Ectodermal cell (in vitro differentiated cells): ENCODE data around the gene DNAJC22. TPM values are rescaled to one million over a fixed set of nuclear protein-coding genes. Genes with fewer than 3 reads are reported as not detected.
"Not testable (repeated sequence)": the region's sequence is repeated elsewhere in the genome, so short reads cannot be mapped to it uniquely, and the experiment has no call there.

Source experiments
- H3K27ac ChIP-seq: 2 replicates; pipeline ENCODE4 v1.7.0; 2013; ENCODE audit warnings: mild to moderate bottlenecking, low read depth, low read length; ENCODE audit not compliant: insufficient read depth, poor library complexity, severe bottlenecking
- H3K27me3 ChIP-seq: 2 replicates; pipeline ENCODE4 v1.7.0; 2013; ENCODE audit warnings: mild to moderate bottlenecking, low read length; ENCODE audit not compliant: insufficient read depth, control insufficient read depth, poor library complexity, severe bottlenecking
- H3K36me3 ChIP-seq: one replicate; pipeline ENCODE4 v1.7.0; 2013; ENCODE audit warnings: low read length; ENCODE audit not compliant: control insufficient read depth, insufficient read depth
- H3K4me1 ChIP-seq: one replicate; pipeline ENCODE4 v1.7.0; 2013; ENCODE audit warnings: low read length; ENCODE audit not compliant: control insufficient read depth, insufficient read depth
- H3K4me3 ChIP-seq: 2 replicates; pipeline ENCODE4 v1.7.0; 2013; ENCODE audit warnings: low read depth, low read length, control low read depth; ENCODE audit not compliant: insufficient read depth
- H3K9me3 ChIP-seq: 2 replicates; pipeline ENCODE4 v1.7.0; 2013; ENCODE audit warnings: mild to moderate bottlenecking, low read length, moderate library complexity; ENCODE audit not compliant: control insufficient read depth
- WGBS, 2 experiments: methylation state at CpG; one replicate each; pipeline ENCODE4 v1.1.7; 2013; ENCODE audit warnings: missing lambda C conversion rate in 2 of 2; 5-methylcytosine and 5-hydroxymethylcytosine counted together
- polyA plus RNA-seq, 4 experiments: library from polyadenylated mRNA; stranded (reverse); fragments of 50-300 nt; gene quantifications; one replicate each; pipeline ENCODE4 v1.2.3, GENCODE V29; 2013

The DNAJC22 gene
- 0.31 TPM for polyA plus RNA-seq (2013, experiment 1 of 4)
- 0.20 TPM for polyA plus RNA-seq (2013, experiment 2 of 4)
- 0.11 TPM for polyA plus RNA-seq (2013, experiment 3 of 4)
- polyA plus RNA-seq (2013, experiment 4 of 4): 0.16 TPM

DNA sequence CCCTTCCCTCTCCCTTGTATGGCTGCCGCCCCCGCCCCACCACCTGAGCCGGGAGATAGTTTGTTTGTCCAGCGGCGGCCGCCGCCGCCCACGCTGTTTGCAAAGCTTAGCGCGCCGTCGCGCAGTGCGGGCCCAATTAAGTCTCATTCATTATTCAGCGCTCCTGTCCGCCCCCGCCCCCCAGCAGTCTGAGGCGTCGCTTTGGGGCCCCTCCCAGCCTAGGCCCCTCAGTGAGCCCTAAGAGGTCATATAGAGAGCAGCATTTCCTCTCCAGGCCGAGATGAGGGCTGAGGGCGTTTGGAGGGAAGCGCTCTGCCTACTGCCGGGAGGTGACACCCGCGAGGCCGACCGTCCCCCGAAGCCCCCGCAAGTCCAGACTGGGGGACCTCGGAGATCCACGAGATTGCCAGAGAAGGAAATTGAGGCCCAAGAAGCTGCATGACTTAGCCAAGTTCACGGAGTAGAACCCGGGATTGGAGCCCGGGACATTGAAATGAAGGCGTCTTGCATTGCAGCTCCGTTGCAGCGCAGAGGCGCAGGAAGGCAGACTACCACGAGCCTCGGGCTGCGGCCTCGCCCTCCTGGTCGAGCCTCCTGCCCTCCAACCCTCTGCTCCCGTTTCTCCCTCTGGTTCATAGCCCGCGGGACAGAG lies at the start of gene DNAJC22:
Gene DNAJC22 (plus strand): TSS at position 230 of the 652 bp plus-strand sequence. CDS start 1,985 bp downstream, outside the sequence.
- 1% methylated on average over 47 of the region's 47 CpGs for WGBS, 2 experiments
- Histone ChIP-seq H3K4me1 (peaks cover 22% of the 10 kb centered on the region), H3K36me3 (no peaks in the 10 kb centered on the region), H3K27me3 (peaks cover 89% of the 10 kb centered on the region), H3K27ac (no peak within 1 kb of the TSS), H3K9me3 (no peaks in the 10 kb centered on the region), H3K4me3 (peak within 1 kb of the TSS; percentile 21)

DNA sequence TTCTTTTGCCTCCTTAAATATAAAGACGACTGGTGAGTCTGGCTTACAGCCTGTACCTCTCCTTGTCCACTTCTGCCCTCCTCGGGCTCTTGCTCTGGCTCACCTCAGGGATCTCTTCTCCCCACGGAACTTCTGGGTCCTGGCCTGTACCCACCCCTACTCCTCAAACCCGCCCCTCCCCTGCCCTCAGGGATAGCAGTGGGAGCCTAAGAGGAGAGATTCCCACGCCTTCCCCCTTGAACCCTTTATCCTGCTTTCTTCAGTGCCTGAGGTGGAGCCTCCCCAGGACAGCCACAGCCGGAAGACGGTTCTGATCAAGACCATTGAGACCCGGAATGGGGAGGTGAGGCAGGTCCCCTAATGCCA lies 49.0 kb upstream of the DNAJC22 start:
- peaks cover 24% of the 10 kb centered on the region for H3K4me1 ChIP-seq
- no peaks in the 10 kb centered on the region for H3K9me3 ChIP-seq
- H3K36me3 ChIP-seq: no peaks in the 10 kb centered on the region
- H3K4me3 ChIP-seq: peak overlapping the region; percentile 14
- H3K27me3 ChIP-seq: peaks cover 69% of the 10 kb centered on the region
- 33 to 36% methylated on average over 8 of the region's 8 CpGs for WGBS, 2 experiments
- no peak overlapping the region for H3K27ac ChIP-seq

- H3K9me3 ChIP-seq: no peaks in the 10 kb centered on the region
- H3K4me1 ChIP-seq: peaks cover 24% of the 10 kb centered on the region
- H3K27me3 ChIP-seq: peaks cover 69% of the 10 kb centered on the region
- no peak overlapping the region for H3K27ac ChIP-seq
- no peak overlapping the region for H3K4me3 ChIP-seq
- H3K36me3 ChIP-seq: no peaks in the 10 kb centered on the region
- WGBS, 2 experiments: 73 to 77% methylated on average over 6 of the region's 6 CpGs
These were observed 48.5 kb upstream of the DNAJC22 start for GRCh38 chr12:49298160-49298559.

GRCh38 chr12:49301760-49302159 lies 44.9 kb upstream of the DNAJC22 start:
- no peak overlapping the region for H3K27ac ChIP-seq
- peaks cover 42% of the 10 kb centered on the region for H3K27me3 ChIP-seq
- no peaks in the 10 kb centered on the region for H3K36me3 ChIP-seq
- no peaks in the 10 kb centered on the region for H3K9me3 ChIP-seq
- H3K4me1 ChIP-seq: peaks cover 5% of the 10 kb centered on the region
- WGBS, 2 experiments: 82% methylated on average over 4 of the region's 4 CpGs
- no peak overlapping the region for H3K4me3 ChIP-seq

DNA sequence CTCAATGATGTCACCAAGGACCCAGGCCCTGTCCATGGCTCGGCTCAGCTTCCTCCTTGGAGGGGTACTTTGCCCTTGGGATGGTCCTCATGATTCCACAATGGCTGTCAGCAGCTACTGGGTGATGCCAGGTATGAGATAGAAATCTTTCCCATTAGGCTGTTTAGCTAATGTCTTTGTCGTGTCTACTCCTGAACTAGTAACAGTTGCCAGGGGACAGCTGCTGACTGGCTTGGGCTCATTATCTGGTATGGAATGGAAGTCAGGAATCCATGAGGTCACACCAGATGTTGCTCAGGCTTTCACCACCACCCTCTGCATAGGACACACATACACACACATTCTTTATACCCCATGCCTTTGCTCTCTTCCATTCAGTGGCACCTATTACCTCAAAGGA lies 42.5 kb upstream of the DNAJC22 start:
- Histone ChIP-seq H3K4me3 (no peak overlapping the region), H3K27me3 (peaks cover 18% of the 10 kb centered on the region), H3K36me3 (no peaks in the 10 kb centered on the region), H3K27ac (no peak overlapping the region), H3K4me1 (no peaks in the 10 kb centered on the region), H3K9me3 (no peaks in the 10 kb centered on the region)
- 85 to 86% methylated on average over 2 of the region's 2 CpGs for WGBS, 2 experiments

DNA sequence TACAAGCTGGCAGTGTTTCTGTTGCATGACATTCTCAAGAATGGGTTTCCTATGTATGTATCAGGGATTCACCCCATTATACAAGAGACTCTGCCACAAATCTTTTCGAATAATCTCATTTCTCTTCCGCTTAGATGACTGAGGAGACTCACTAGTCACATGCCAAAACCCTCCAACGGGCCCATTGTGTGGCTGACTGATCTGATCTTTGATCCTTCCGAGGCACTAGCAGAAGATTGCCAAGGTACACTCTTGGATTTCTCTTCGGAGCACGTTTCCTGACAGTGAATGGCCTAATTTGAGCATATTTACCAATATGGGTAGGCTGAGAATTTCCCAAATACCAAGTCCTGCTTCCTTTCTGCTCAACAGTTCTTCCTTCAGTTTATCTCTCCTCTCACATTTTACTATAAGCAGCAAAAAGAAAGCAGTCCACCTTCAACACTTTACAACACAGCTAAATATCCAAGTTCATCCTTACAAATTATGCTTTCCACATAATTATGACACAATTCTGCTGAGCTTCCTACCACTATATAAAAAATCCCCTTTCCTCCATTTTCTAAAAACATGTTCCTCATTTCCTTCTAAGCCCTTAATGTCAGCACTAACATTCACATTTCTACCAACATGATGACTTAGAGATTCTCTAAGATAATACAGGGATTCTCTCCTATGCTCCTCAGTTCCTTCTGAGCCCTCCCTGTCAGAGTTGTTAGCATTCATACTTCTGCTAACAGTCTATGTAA lies 40.8 kb upstream of the DNAJC22 start:
- WGBS, 2 experiments: 86 to 87% methylated on average over 6 of the region's 6 CpGs

GRCh38 chr12:49309386-49309785 lies 37.3 kb upstream of the DNAJC22 start:
- Histone ChIP-seq H3K27ac (no peak overlapping the region), H3K4me1 (no peaks in the 10 kb centered on the region), H3K4me3 (no peak overlapping the region), H3K36me3 (no peaks in the 10 kb centered on the region), H3K9me3 (no peaks in the 10 kb centered on the region), H3K27me3 (peaks cover 6% of the 10 kb centered on the region)
- WGBS, 2 experiments: 82 to 89% methylated on average over 7 of the region's 7 CpGs

More for the DNA sequence above, 40.8 kb upstream of the DNAJC22 start:
- Histone ChIP-seq H3K4me1 (no peaks in the 10 kb centered on the region), H3K27ac (no peak overlapping the region), H3K4me3 (no peak overlapping the region), H3K36me3 (no peaks in the 10 kb centered on the region), H3K27me3 (peaks cover 18% of the 10 kb centered on the region), H3K9me3 (no peaks in the 10 kb centered on the region)

- H3K9me3 ChIP-seq, H3K27me3 ChIP-seq, H3K4me1 ChIP-seq, H3K27ac ChIP-seq, H3K4me3 ChIP-seq, H3K36me3 ChIP-seq: not testable (repeated sequence)
- 64% methylated on average over 1 of the region's 3 CpGs; no CpG with 5 or more reads in 1 of the 2 experiments for WGBS, 2 experiments
These were observed 36.2 kb upstream of the DNAJC22 start for GRCh38 chr12:49310451-49311000.

DNA sequence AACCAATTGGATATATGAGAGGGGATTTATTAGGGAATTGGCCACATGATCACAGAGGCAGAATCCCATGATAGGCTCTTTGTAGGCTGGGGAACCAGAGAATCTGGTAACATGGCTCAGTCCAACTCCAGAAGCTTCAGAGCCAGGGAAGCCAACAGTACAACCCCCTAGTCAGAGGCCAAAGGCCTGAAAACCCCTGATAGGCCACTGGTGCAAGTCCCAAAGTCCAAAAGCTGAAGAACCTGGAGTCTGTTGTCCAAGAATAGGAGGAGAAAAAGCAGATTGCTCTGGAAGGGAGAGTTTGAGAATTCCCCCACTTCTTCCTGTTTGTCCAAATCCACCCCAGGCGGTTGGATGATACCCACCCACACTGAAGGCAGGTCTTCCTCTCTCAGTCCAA lies 31.9 kb upstream of the DNAJC22 start:
- Histone ChIP-seq H3K27me3 (no peaks in the 10 kb centered on the region), H3K9me3 (no peaks in the 10 kb centered on the region), H3K36me3 (no peaks in the 10 kb centered on the region), H3K27ac (no peak overlapping the region), H3K4me3 (no peak overlapping the region), H3K4me1 (no peaks in the 10 kb centered on the region)
- WGBS, 2 experiments: 86 to 95% methylated on average over 1 of the region's 1 CpG

DNA sequence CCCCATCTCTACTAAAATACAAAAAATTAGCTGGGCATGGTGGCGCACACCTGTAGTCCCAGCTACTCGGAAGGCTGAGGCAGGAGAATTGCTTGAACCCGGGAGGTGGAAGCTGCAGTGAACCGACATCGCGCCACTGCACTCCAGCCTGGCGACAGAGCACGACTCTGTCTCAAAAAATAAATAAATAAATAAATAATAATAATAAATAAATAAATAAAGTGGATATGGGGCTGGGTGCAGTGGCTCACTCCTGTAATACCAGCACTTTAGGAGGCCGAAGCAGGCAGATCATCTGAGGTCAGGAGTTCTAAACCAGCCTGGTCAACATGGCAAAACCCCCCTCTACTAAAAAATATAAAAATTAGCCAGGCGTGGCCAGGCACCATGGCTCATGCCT lies 29.6 kb upstream of the DNAJC22 start:
- not testable (repeated sequence) for H3K4me3 ChIP-seq, H3K36me3 ChIP-seq, H3K9me3 ChIP-seq, H3K27me3 ChIP-seq, H3K27ac ChIP-seq, H3K4me1 ChIP-seq
- 92 to 93% methylated on average over 6 of the region's 10 CpGs for WGBS, 2 experiments
